Esophagus squamous epithelium (tissue), 4 donors: ENCODE data around the gene ABLIM2.

ENCODE experiments used
- CTCF ChIP-seq, 6 experiments: fragments of 450-650 bp in 4 of 6; fragments of 200-600 bp in 2 of 6; sonication (generic) in 2 of 6; IDR thresholded peaks; one replicate each; pipeline ENCODE4 v1.5.1; 2016 to 2019; ENCODE audit warnings: antibody characterized with exemption in 6 of 6, mild to moderate bottlenecking in 4 of 6, moderate library complexity in 4 of 6
- POLR2A ChIP-seq, 4 donors: fragments of 450-650 bp; IDR thresholded peaks; one replicate each; pipeline ENCODE4 v1.6.1; 2017; ENCODE audit warnings: antibody characterized with exemption in 4 of 4, mild to moderate bottlenecking in 4 of 4, moderate library complexity in 3 of 4

GRCh38 chr4:8179771-8180170, 21.2 kb upstream of the ABLIM2 start:
- TF ChIP-seq POLR2A (IDR thresholded peaks at IDR 0.05) (no peak), CTCF (IDR thresholded peaks at IDR 0.05) (no peak)
